Measurements from ENCODE around the gene PRKCH. TPM values are rescaled to one million over a fixed set of nuclear protein-coding genes. Genes with fewer than 3 reads are reported as not detected.

The PRKCH gene
- total RNA-seq, 1 experiment from 2014 or later: 170 TPM

DNA sequence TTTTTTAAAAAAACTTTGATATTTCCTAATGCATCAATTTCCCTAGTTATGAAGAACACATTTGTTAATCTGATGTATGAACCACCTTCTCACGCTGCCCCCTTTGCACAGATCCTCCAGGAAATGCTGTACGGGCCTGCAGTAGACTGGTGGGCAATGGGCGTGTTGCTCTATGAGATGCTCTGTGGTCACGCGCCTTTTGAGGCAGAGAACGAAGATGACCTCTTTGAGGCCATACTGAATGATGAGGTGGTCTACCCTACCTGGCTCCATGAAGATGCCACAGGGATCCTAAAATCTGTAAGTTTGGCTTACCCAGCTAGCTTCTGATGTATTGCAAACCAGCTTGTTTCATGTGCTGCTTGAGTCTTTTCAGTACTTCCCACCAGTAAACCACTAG, 208.9 kb downstream of the PRKCH start:
- H3K27me3 ChIP-seq (ENCODE audit: low read length): no peaks in the 10 kb centered on the region
- H3K27ac ChIP-seq (ENCODE audit: low read length): no peak overlapping the region
- peaks cover 78% of the 10 kb centered on the region for H3K4me1 ChIP-seq (ENCODE audit: insufficient read depth, low read length)
- H3K9me2 ChIP-seq (replicated peaks; ENCODE audit: low read length): no peaks in the 10 kb centered on the region
- intact Hi-C loops (cut with micrococcal nuclease): no loop called here
- ChIA-PET POLR2A (ENCODE audit: unreplicated experiment) (no interaction called here), CTCF (interaction anchor here (0.7 kb wide), 1 partner anchor 108 kb away, joined by 3 read pairs; no protein-coding TSS in a partner anchor)
- peaks cover 10% of the 10 kb centered on the region for H3F3A ChIP-seq (ENCODE audit: low read length, unreplicated experiment)
- TF ChIP-seq EZH2 (IDR thresholded peaks at IDR 0.05; ENCODE audit: low read length, unreplicated experiment): no peak
- TF ChIP-seq EZH2phosphoT487 (IDR thresholded peaks at IDR 0.05; ENCODE audit: borderline replicate concordance, low read length): no peak
- no peak for TF ChIP-seq CTCF (conservative IDR thresholded peaks at IDR 0.05; ENCODE audit: low read depth, low read length)
- H3K4me3 ChIP-seq (ENCODE audit: low read length): no peak overlapping the region
- 0 out of 2 replicates have a peak, but pooled peaks cover 2% of the 10 kb centered on the region for H3K36me3 ChIP-seq (ENCODE audit: low read depth, low read length)
- H3K79me2 ChIP-seq (ENCODE audit: low read length): 0 out of 2 replicates have a peak, but pooled peaks cover 4% of the 10 kb centered on the region
- no TSS peak for BruUV-seq (replicated peaks)
- ATAC-seq (no peak), DNase-seq (no peak)
- H3K9me3 ChIP-seq (ENCODE audit: low read length): no peaks in the 10 kb centered on the region
- no peak overlapping the region for H3K9ac ChIP-seq (ENCODE audit: low read length)
- H2AFZ ChIP-seq (ENCODE audit: low read length): no peak overlapping the region
- no peaks in the 10 kb centered on the region for H4K20me1 ChIP-seq (ENCODE audit: low read length)
- H3K4me2 ChIP-seq (ENCODE audit: low read length): no peak overlapping the region

DNA sequence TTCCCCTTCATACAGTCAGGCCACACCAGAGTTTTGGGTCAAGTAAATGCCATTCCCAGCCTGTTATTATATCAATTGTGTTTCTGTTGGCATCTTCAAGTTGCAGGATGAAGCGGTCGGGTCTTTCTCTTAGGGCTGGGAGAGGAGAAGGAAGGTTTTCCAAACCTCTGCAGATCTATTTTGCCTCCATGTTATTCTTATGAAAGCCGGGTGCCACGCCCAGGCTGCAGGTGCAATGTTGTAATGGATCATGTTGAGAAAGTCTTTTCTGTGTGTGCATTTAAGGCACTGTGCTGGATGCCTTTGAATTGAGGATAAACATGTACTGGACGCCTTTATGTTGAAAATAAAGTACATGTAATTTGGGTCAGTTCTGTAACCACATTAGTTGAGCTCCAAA, 209.5 kb downstream of the PRKCH start:
- CTCF ChIA-PET: interaction anchor here (0.7 kb wide), 1 partner anchor 108 kb away, joined by 3 read pairs; no protein-coding TSS in a partner anchor
- DNase-seq: no peak
- Histone ChIP-seq H3F3A (ENCODE audit: low read length, unreplicated experiment) (peaks cover 6% of the 10 kb centered on the region), H4K20me1 (ENCODE audit: low read length) (no peaks in the 10 kb centered on the region), H3K36me3 (ENCODE audit: low read depth, low read length) (0 out of 2 replicates have a peak, but pooled peaks cover 2% of the 10 kb centered on the region), H3K27me3 (ENCODE audit: low read length) (no peaks in the 10 kb centered on the region), H3K9me2 (replicated peaks; ENCODE audit: low read length) (no peaks in the 10 kb centered on the region), H3K4me1 (ENCODE audit: insufficient read depth, low read length) (peaks cover 80% of the 10 kb centered on the region), H3K9me3 (ENCODE audit: low read length) (no peaks in the 10 kb centered on the region), H3K4me3 (ENCODE audit: low read length) (no peak overlapping the region), H2AFZ (ENCODE audit: low read length) (no peak overlapping the region), H3K9ac (ENCODE audit: low read length) (no peak overlapping the region), H3K79me2 (ENCODE audit: low read length) (0 out of 2 replicates have a peak, but pooled peaks cover 3% of the 10 kb centered on the region), H3K4me2 (ENCODE audit: low read length) (no peak overlapping the region), H3K27ac (ENCODE audit: low read length) (peak overlapping the region; percentile 60)
- TF ChIP-seq EZH2phosphoT487 (IDR thresholded peaks at IDR 0.05; ENCODE audit: borderline replicate concordance, low read length) (no peak), CTCF (conservative IDR thresholded peaks at IDR 0.05; ENCODE audit: low read depth, low read length) (no peak), EZH2 (IDR thresholded peaks at IDR 0.05; ENCODE audit: low read length, unreplicated experiment) (no peak)
- POLR2A ChIA-PET (ENCODE audit: unreplicated experiment): no interaction called here
- intact Hi-C loops (cut with micrococcal nuclease): no loop called here
- no peak for ATAC-seq
- no TSS peak for BruUV-seq (replicated peaks)

DNA sequence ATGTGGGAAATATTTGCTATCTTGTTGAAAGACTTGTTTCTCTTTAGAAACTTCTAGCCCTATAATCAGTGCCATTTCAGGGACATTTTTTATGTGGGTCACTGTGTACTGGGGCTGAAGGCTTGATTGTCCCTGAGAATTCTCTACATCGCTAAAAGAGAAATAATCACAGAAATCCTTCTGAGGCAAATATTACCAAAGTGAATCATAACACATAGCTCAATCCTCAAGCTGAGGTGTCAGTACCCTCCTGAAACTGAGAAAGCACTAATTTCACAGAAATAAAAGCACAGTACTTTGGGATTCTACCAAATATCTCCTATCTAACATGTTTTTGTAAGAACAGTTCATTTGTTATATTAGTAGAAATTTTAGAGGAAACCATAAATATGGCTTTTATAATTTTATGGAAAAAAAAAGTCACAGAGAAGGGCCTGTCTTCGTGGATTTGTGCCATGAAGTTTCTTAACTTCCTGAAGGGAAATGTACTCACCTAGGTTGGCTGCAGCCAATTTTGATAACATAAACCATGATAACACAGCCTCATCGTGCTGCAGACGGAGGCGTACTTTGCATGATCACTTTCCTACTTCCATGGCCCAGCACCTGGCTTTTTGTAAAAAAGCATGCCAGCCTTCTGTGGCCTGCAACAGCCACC, 210.2 kb downstream of the PRKCH start:
- H3K27ac ChIP-seq (ENCODE audit: low read length): peak overlapping the region; percentile 60
- TF ChIP-seq EZH2 (IDR thresholded peaks at IDR 0.05; ENCODE audit: low read length, unreplicated experiment) (no peak), EZH2phosphoT487 (IDR thresholded peaks at IDR 0.05; ENCODE audit: borderline replicate concordance, low read length) (no peak), CTCF (conservative IDR thresholded peaks at IDR 0.05; ENCODE audit: low read depth, low read length) (no peak)
- H3K4me2 ChIP-seq (ENCODE audit: low read length): peak overlapping the region; percentile 16
- H3K79me2 ChIP-seq (ENCODE audit: low read length): no peaks in the 10 kb centered on the region
- H3K27me3 ChIP-seq (ENCODE audit: low read length): no peaks in the 10 kb centered on the region
- peaks cover 80% of the 10 kb centered on the region for H3K4me1 ChIP-seq (ENCODE audit: insufficient read depth, low read length)
- H3K4me3 ChIP-seq (ENCODE audit: low read length): no peak overlapping the region
- H3K9me2 ChIP-seq (replicated peaks; ENCODE audit: low read length): no peaks in the 10 kb centered on the region
- ChIA-PET CTCF (no interaction called here), POLR2A (ENCODE audit: unreplicated experiment) (no interaction called here)
- peak overlapping the region; percentile 10 for H3K9ac ChIP-seq (ENCODE audit: low read length)
- H3F3A ChIP-seq (ENCODE audit: low read length, unreplicated experiment): no peaks in the 10 kb centered on the region
- DNase-seq (peak; percentile 47), ATAC-seq (no peak)
- H4K20me1 ChIP-seq (ENCODE audit: low read length): no peaks in the 10 kb centered on the region
- 0 out of 2 replicates have a peak, but pooled peaks cover 2% of the 10 kb centered on the region for H3K36me3 ChIP-seq (ENCODE audit: low read depth, low read length)
- no peak overlapping the region for H2AFZ ChIP-seq (ENCODE audit: low read length)
- no TSS peak for BruUV-seq (replicated peaks)
- intact Hi-C loops (cut with micrococcal nuclease): no loop called here
- no peaks in the 10 kb centered on the region for H3K9me3 ChIP-seq (ENCODE audit: low read length)
